Mononuclear cell (primary cell): ENCODE data around the gene NRF1. TPM values are rescaled to one million over a fixed set of nuclear protein-coding genes. Genes with fewer than 3 reads are reported as not detected.
"Not testable (repeated sequence)": the region's sequence is repeated elsewhere in the genome, so short reads cannot be mapped to it uniquely, and the experiment has no call there.

Source experiments
- H3K27me3 ChIP-seq: 2 replicates; pipeline ENCODE4 v1.6.0; 2011; ENCODE audit warnings: low read length, control low read depth; ENCODE audit not compliant: insufficient read depth
- H3K4me1 ChIP-seq: 2 replicates; pipeline ENCODE4 v1.5.1; 2011; ENCODE audit warnings: mild to moderate bottlenecking, low read length, control low read depth; ENCODE audit not compliant: insufficient read depth
- H3K4me3 ChIP-seq: 2 replicates; pipeline ENCODE4 v1.5.1; 2011; ENCODE audit warnings: mild to moderate bottlenecking, low read length, moderate library complexity
- H3K9me3 ChIP-seq: 2 replicates; pipeline ENCODE4 v1.5.1; 2011; ENCODE audit warnings: low read depth, mild to moderate bottlenecking, control low read depth, low read length
- total RNA-seq: library from RNA; depleted of rRNA; stranded (reverse); fragments of >200 nt; gene quantifications from one replicate; pipeline ENCODE4 v1.2.3, GENCODE V29; 2012

NRF1 gene
- total RNA-seq, 1 donor, result 34.5 TPM

DNA sequence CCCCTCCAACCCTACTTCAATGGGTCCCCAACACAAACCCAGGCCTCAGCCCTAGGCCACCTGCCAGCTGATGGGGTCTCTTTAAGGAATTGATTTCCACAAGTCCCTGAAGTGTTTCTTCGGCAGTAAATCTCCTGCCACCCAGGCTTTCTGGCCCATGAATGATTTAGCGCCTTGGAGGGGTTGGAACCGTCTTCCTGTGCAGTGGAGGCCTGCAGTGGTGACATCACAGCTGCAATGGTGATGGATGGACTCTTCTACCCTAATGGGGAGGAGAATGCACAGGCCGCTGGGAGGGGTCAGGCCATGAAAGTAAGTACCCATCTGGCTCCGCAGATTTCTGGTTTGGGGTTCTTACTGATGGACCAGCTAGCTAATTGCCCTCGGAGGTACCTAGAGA is 177.5 kb downstream of the NRF1 start:
- H3K4me1 ChIP-seq, result peaks cover 21% of the 10 kb centered on the region
- H3K4me3 ChIP-seq, result no peak overlapping the region
- peaks cover 38% of the 10 kb centered on the region for H3K27me3 ChIP-seq
- H3K9me3 ChIP-seq, result no peaks in the 10 kb centered on the region

DNA sequence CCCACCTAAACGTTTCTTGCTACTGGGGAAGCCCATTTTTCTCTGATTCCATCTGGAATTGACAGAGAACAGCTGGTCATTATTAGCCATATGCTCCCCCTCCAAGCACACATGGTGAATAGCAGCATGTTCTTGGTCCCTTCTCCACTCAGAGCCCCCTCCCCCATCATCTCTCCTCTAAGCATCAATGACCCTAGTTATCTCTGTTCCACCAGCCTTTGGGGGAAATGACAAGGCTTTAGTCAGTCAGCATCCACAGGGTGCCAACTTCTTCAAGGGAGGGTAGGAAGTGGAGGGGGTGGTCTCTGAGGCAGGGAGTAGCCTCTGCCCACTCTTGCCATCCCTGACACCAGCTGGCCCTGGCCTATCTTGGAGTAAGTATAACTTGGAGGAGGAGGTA is 178.1 kb downstream of the NRF1 start:
- no peaks in the 10 kb centered on the region for H3K9me3 ChIP-seq
- no peak overlapping the region for H3K4me3 ChIP-seq
- peaks cover 16% of the 10 kb centered on the region for H3K4me1 ChIP-seq
- H3K27me3 ChIP-seq, result peaks cover 32% of the 10 kb centered on the region

DNA sequence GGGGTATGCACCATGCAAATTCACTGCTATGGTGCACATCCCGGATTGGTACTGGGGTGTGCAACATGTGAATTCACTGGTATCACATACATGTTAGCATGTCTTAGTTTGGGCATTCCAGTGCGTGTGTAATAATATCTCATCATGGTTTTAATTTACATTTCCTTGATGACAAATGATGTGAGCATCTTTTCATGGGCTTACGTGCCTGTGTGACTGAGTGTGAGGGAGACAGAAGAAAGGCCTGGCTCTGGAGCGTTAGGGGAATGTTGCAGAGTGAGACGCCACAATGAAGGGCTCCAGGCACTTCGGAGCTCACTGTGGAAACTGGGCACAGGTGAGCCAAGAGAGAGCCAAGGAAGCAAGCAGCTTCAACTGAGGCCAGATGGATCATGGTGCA is 178.6 kb downstream of the NRF1 start:
- peaks cover 11% of the 10 kb centered on the region for H3K4me1 ChIP-seq
- H3K4me3 ChIP-seq, result no peak overlapping the region
- H3K9me3 ChIP-seq, result no peaks in the 10 kb centered on the region
- peaks cover 27% of the 10 kb centered on the region for H3K27me3 ChIP-seq

DNA sequence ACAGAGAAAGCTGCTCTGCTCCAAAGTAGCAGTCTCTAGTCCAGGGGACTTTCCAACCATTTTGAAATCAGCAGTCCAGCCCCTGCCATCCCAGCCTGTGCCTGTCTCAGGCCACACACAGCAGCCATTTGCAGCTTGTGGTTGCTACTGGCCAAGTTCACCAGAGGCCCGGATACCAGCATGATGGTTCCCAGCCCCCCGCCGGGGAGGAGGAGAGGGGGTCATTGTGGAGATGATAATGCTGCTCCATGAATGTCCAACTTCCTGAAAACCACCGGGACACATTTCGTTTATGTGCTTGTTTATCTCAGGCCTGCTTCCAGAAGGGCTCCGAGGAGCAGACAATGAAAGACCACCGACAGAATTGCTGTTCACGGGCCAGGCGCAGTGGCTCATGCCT is 181.2 kb downstream of the NRF1 start:
- Histone ChIP-seq H3K9me3 (no peaks in the 10 kb centered on the region), H3K4me3 (no peak overlapping the region), H3K27me3 (peaks cover 3% of the 10 kb centered on the region), H3K4me1 (no peaks in the 10 kb centered on the region)

DNA sequence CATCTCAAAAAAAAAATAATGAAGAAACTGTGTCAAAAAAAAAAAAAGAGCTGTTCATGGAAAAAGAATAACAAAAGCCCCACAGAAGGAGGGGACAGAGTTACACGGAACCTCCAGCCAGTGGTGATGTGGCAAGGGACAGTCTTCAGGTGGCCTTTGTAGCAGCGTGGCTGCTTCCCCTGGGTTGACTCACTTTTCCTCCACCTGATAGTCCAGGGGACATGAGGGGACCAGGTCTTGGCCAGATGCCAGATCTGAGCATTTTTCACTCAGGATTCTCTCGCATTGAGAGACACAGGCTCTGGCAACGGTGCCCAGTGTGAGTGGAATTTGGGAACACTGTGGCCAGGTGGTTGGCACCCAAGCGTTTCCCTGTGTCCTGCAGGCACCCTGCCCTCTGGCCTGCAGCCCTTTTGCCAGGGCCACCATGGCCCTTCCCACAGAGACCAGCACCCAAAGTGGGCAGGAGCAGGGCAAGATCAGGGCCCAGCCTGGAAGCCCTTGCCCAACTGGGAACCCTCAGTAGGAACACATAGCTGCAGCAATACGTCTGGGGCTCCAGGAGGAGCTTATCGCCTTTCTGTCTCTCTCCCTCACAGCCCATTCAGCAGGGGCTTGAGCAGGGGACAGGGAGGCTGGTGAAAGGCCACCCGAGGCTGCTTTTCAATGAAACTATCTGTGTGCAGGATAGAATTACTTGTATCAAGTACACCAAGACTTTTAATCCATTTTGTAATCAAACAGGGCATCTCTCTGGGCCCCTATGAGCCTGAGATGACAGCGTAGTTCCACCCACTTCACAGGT is 182.2 kb downstream of the NRF1 start:
- peaks cover 3% of the 10 kb centered on the region for H3K27me3 ChIP-seq
- H3K4me1 ChIP-seq, result no peaks in the 10 kb centered on the region
- H3K9me3 ChIP-seq, result no peaks in the 10 kb centered on the region
- no peak overlapping the region for H3K4me3 ChIP-seq

DNA sequence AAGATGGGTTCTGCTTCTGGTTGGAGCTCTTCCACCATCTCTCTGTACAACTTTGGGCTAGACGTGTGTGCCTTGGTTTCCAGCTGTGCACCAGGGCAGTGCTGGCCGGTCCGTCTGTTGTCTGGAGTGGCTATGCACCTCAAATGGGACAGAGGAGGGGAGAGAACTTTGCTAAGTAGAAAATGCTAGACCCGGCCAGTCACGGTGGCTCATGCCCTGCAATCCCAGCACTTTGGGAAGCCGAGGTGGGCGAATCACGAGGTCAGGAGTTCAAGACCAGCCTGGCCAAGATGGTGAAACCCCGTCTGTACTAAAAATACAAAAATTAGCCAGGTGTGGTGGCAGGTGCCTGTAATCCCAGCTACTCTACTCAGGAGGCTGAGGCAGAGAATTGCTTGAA is 182.9 kb downstream of the NRF1 start:
- H3K4me3 ChIP-seq, H3K27me3 ChIP-seq, H3K4me1 ChIP-seq, H3K9me3 ChIP-seq: not testable (repeated sequence)

DNA sequence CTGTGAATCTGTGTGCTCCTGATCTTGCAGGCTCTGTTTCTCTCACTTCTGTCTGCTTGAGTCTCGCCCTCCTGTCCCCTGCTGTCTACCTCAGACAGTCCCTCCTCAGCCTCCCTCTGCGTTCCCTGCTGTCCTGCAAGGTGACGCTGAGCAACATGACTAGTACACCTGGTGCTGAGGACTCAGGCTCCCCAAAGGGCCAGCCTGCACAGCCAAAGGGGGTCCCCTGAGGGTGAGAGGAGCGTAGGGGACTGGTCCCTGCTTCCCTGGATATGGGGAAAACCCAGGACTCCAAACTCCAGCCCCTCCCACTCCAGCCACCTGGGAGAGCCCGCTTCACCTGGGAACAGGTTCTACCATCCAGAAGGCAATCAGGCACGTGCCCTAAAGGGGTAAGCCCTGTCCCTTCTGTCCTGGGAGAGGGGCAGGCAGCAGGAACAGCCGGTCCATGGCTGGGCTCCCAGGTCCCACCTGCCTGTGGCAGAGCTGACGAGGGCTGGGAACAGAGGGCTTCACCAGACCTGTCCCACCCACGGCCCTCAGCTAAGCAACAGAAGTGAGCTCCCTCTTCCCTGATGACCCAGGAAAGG is 184.8 kb downstream of the NRF1 start:
- no peaks in the 10 kb centered on the region for H3K4me1 ChIP-seq
- no peaks in the 10 kb centered on the region for H3K27me3 ChIP-seq
- H3K9me3 ChIP-seq, result no peaks in the 10 kb centered on the region
- no peak overlapping the region for H3K4me3 ChIP-seq

DNA sequence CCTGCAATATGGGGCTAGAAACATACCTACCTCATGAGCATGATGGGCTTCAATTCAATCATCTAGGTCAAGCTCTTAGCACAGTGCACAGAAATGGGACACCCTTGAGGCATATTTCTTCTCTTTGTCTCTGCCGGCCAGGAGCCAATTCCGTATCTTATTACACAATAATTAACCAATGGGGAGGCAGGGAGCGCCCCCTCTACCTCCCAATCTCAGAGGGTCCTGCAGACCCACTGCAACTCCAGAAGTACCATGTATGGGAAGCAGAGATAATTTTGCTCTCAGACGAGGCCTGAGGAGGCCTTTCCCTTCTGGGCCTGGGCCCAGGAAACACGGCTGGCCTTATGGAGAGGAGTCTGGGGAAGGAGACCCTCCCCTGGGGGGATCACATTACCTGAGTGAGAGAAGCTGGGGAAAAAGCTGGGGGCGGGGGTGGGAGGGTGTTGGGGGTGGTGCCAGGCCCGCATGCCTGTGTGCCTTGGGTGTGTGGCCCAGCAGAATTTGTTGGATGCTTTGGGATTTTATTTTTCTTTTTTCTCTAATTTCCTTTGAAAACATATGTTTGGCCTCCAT is 185.8 kb downstream of the NRF1 start:
- Histone ChIP-seq H3K27me3 (no peaks in the 10 kb centered on the region), H3K4me1 (no peaks in the 10 kb centered on the region), H3K4me3 (no peak overlapping the region), H3K9me3 (no peaks in the 10 kb centered on the region)

DNA sequence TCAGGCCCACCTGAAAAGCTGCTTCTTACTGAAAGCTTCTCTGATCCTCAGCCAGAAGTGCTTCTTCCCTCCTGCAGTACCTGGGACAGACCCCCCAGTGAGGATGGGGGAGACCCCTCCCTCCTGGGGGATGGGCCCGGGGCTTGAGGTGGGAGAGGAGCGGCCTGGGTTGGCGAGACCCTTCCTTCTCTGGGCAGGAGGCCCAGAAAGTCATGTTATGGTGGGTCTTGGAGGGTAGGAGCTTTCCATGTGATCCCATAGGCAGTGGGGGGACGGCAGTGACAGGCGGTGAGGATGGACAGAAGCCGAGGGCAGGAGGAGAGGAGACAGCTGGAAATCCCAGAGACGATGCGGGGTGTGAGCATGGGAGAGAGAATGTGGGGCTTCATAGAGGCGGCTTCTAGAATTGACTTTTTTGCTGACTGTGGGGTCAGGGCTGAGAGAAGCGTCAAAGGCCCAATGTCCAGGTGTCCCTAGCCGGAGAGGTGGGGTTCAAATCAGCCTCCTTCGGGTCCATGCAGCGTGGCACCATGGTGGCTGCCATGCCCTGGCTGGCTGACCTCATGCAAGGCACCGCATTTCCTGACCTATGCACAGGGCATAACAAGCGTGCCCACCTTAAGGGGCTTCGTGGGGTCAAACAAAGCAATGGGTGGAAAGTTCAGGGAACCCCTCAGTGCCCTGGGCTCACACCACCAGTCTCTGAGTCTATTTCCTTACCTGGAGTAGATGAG is 187.3 kb downstream of the NRF1 start:
- Histone ChIP-seq H3K4me1 (no peaks in the 10 kb centered on the region), H3K27me3 (no peaks in the 10 kb centered on the region), H3K9me3 (no peaks in the 10 kb centered on the region), H3K4me3 (no peak overlapping the region)

DNA sequence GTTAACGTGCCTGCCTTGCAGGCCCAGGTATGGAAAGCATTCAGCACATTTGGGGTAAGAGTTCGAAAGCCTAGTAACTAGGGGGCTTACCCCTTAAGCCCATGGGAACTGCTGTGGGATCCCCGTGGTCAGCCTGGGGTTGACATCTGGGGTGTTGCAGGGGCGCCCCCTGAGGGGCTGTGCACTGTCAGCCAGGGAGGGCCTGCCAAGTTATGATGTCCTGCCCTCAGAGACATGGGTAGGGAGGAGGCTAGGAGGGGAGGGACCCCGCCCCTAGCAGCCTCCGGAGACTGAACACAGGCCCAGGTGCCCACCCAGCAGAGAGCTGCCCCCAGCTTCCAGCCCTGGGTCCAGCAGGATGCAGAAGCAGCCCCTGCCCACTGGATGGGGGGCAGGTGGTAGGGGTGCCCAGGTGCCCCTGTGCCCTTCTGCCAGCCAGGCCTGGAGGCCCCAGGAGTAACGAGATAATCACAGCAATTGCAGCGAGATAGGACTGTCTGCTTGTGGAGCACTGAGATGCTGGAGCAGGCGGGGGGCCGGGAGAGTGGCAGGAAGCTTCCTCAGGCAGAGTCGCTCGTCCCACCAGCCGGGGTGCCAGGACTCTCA is 187.9 kb downstream of the NRF1 start:
- no peaks in the 10 kb centered on the region for H3K27me3 ChIP-seq
- H3K9me3 ChIP-seq, result no peaks in the 10 kb centered on the region
- H3K4me3 ChIP-seq, result no peak overlapping the region
- no peaks in the 10 kb centered on the region for H3K4me1 ChIP-seq

DNA sequence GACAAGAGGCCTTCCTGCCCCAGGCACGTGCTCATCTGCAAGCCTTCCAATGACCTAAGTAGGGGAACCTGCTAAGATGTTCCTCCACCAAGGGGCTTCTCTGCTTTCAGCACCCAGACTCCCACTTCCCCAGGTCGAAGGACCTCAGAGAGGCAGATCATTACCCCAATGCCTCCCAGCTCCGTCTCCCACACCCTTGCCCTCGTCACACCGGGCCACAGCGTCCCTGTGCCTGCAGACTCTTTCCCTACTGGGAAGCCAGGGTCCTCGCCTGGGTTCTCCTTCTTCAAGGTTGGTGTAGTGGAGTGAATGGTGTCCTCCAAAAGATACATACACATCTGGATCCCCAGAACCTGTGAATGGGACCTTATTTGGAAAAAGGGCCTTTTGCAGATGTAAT is 189.4 kb downstream of the NRF1 start:
- H3K4me1 ChIP-seq, result no peaks in the 10 kb centered on the region
- H3K9me3 ChIP-seq, result no peaks in the 10 kb centered on the region
- no peak overlapping the region for H3K4me3 ChIP-seq
- H3K27me3 ChIP-seq, result no peaks in the 10 kb centered on the region

DNA sequence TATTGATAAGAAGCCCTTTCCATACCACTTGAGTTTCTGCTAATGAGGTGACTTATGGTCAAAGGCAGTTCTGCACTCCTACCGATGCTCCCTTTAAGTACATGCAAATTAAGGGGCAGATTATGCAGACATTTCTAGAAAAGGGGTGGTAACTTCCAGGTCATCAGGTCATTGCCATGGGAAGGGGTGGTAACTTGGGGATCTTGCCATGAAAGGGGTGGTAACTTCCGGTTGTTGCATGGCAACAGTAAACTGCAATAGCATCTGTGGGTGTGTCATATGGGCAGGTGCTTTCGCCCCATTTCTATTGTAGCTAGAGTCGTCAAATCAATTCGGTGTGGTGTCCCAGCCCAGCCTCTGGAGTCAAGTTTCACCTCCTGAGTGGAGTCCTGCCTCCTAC is 190.4 kb downstream of the NRF1 start:
- Histone ChIP-seq H3K27me3 (no peaks in the 10 kb centered on the region), H3K4me1 (no peaks in the 10 kb centered on the region), H3K9me3 (no peaks in the 10 kb centered on the region), H3K4me3 (no peak overlapping the region)

DNA sequence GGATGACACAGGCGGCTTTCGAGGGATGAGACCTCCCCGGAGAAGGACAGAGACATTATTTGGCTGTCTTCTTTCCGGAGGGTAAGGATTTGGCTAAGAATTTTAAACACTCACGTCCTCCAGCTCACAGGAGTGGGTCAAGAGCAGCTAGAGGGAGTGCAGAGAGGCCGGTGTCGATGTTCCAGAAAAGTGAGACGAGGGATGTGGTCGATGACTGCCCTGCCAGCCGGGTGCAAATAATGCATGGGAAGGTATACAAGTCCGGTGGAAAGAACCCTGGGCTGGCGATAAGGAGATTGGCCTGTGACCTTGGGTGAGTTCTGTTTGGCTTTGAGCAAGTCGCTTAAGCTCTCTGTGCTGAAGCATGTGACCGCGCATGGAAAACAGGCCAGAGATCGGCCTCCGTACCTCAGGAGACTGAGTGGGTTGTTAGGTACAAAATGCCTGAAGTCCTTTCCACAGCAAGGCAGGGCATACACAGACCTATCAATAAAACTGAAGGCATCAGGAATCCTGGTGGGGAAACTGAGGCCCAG is 192.1 kb downstream of the NRF1 start:
- H3K4me3 ChIP-seq, result no peak overlapping the region
- no peaks in the 10 kb centered on the region for H3K9me3 ChIP-seq
- no peaks in the 10 kb centered on the region for H3K4me1 ChIP-seq
- no peaks in the 10 kb centered on the region for H3K27me3 ChIP-seq

DNA sequence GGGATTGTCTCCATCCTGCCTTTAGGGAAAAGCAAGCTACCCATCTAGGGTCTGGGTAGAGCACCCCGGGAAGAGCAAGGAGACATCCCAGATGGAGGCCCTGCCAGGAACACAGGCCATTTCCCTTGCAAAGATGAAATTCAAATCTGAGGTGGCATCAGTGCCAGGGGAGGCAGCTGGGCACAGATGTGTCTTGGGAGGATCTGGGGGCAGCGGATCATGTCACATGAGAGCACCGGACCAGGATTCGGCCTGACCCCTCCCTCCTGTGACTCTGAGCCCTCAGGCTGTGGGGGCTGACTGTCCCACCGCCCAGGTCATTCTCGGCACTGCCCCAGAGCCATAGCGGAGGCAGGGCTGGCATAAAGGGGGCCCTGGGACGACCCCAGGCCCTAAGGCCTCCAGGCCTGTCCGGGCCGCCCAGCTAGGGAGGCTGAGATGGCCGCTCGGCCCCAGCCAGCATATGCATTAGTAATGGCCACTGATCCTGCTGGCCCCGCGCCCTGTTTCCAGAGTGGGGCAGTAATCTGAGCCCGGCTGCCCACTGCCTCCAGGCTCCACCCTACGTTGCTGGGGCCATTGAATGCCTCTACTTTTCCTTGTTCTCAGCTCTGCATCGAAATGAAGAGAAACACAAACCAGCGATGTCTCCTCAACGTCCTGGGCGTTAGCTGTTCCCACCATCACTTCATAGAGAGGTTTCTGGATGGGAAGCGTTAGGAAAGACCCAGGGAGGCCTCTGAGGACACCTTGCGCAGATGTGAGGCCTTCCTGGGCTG is 192.8 kb downstream of the NRF1 start:
- Histone ChIP-seq H3K27me3 (no peaks in the 10 kb centered on the region), H3K9me3 (no peaks in the 10 kb centered on the region), H3K4me1 (no peaks in the 10 kb centered on the region), H3K4me3 (no peak overlapping the region)
